HG02840 (cell line): Measurements from ENCODE around the gene RASEF.

Experiments
- ATAC-seq: cut with Tn5 transposase; IDR thresholded peaks from one replicate; pipeline ENCODE4 v1.9.1; 2021; ENCODE audit warnings: mild to moderate bottlenecking, moderate library complexity, moderate number of reproducible peaks; ENCODE audit not compliant: unreplicated experiment, low FRiP score

The RASEF gene

GRCh38 chr9:83015897-83016296 lies 47.0 kb downstream of the RASEF start:
- no peak for ATAC-seq

DNA sequence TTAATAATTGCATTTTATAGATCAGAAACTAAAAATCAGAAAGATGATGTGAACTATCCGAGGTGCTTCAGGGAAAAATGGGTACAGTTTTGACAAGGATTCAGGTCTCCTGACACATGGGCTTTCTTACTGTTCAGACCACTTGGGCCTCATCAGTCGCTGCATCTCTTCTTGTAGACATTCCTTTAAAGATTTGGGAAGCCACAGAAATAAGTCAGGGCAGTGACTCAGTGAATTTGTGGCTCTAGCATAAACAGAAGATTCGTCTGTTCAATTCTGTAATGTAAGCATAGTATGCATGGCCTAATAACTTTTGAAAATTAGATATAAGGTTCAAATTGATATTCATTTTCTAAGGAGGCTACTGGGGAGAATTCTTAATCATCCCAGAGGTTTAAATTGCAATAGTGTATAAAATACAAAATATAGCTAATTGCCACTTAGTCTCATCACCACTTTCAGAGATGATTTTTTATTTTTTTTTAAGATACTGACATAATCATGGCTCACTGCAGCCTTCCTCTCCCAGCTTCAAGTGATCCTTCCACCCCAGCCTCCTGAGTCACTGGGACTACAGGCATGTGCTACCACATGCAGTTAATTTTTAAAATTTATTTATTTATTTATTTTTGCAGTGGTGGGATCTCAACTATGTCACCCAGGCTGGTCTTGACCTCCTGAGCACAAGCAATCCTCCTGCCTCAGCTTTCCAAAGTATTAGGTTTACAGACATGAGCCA lies 48.9 kb downstream of the RASEF start:
- ATAC-seq: no peak

DNA sequence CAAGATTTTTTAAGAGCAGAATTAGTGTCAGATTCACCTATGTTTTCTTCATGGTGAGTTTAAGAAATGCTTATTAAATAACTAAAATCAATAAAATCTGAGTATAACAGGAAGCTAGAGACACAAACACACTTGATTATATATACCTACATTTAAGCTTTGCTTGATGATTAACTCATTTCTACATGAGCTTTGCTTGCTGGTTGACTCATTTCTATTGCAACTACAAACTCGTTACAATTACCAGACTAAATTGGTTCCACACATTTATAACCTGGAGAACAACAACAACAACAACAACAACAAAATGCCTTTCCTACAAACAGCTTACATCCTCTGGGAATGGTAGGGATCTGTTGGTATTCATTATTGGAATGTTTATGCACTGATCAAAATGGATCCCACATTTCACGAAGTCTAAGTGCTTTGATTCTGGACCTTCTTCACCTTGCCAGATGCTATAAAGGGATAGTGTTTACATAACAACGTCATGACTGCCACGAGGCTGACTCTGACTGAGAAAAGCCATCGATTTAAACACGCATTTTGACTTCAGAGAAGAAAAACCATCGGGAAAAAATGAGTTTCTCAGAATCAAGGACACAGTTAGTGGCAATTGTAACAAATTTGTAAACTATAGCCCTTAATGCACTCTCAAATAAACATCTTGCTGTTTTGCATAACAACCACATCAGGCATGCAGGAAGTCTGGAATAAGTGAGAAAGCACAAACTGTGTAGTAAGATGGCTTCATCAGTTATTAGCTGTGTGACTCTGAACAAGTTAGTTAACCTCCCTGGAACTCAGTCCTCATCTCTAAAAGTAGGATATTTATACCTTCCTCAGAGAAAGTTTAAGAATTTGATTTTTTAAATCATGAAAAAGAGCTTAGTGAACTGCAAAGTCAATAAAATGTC lies 49.8 kb downstream of the RASEF start:
- ATAC-seq: no peak

DNA sequence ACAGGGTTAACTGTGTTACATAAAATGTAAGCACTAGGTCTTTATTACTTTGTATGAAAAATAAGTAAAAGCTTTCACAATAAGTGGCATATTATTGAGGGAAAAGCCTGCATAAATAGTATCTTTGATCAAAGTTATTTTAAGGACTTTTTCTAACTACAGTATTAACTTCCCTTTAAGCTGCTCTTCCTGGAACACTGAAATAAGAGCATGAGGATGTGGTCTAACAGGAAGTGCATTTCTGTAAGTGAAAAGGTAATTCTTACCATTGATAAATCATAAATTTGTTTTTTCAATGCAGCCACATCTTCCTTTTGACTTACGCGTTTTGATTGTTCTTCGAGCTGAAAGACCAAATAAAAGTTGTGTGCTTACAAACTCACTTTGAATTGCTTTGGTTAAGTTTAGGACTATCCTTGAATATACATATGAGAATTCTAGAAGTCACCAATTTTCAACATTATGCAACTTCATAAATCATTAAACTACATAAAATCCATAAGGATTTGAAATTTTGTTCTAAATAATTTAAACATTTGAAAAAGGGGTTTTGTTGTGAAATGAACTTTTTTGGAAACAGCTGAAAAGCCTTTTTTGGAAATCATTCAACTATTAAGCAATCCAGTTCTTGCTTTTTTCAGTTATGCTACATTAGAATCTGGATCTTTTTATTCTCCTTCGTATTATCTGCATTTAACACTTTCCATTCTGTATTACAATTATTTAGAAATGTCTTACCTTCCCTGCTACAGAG lies 50.6 kb downstream of the RASEF start:
- ATAC-seq: no peak

DNA sequence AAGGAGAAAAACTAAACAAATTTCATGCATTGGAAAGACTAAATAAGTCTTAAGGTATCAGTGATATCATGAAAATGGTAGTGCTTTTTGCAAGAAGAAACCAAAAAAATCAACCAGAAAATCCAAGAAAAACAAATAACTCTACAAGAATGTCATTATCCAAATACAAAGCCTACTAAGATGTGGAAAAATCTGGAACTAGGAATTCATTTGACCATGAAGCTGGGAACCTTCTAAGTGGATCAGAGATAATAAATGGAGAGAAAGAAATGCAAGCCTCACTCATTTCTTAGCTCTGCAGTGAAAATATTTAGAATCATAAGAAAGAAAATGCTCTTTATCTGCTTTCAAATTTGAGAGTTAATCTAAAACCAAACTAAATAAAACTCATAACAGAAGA lies 51.3 kb downstream of the RASEF start:
- no peak for ATAC-seq

- ATAC-seq: no peak
These were observed 55.2 kb downstream of the RASEF start for GRCh38 chr9:83007521-83008300.

DNA sequence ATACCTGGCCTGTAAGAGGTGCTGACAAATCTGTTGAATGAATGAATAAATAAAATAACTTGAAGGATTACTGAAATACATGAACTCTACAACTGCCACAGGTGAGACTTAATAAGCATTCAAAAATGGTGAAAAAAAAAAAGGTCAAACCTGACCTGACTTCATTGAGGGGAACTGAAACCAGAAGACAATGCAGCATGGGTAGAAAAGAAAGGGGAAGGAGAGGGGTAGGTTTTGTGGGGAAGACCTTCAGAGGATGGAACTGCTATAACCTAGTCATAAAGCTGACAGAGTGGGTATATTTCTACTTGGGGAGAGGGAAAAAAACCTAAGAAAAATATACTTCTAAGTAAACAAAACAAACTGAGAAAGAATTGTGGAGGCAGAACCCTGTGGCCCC lies 56.6 kb downstream of the RASEF start:
- no peak for ATAC-seq

DNA sequence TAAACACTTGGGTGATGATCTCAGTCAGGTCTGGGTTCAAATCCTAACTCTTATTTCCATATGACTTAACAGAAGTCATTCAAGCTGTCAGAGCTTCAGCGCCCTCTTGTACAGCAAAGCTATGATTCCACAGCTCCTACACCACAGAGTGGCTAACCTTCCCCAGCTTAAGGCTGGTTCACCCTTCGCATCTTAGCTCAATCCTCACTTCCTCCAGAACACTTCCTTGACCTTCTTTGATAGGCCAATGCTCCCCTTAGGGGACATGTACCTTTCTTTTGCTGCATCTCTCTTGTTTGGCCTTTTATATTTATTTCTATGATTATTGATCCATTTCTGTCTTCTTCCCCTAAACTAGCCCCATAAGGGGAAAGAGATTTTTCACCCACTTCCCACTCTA lies 57.0 kb downstream of the RASEF start:
- ATAC-seq: no peak

DNA sequence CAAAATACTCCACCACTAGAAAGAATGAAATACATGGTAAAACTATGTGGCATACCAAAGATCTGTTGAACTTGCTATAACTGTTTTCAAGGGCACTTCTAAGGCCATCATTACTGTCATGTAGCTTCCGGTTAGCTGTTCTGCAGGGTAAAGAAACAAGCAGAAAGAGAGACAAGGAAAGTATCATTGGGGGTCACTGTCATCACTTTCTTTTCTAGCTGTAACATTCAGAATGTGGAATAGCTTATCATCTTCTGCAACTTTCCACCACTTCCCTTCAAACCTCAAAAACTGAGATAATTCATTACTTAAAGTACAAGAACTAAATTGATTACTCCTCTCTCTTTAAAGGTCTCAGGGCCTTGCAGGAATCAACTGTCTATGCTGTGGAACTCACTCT lies 57.6 kb downstream of the RASEF start:
- no peak for ATAC-seq

DNA sequence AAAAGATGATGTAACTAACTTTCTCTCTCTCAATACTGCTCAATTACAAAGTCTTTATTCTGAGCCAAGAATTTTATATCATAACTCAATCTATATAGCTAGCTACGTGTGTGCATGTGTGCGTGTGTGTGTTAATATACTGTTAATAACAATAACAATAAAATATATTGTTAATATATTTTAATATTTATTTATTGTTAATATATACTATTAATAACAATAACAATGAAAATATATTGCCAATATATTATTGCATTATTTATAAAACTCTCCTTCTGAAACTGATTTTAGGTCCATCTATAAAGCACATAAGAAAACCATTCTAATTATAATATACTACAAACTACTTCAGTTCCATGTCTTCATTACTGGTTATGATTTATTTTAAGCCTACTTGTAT lies 60.6 kb downstream of the RASEF start:
- no peak for ATAC-seq

GRCh38 chr9:83000765-83001164 lies 62.2 kb downstream of the RASEF start:
- no peak for ATAC-seq

GRCh38 chr9:82998409-82998808 lies 64.5 kb downstream of the RASEF start:
- ATAC-seq: no peak

DNA sequence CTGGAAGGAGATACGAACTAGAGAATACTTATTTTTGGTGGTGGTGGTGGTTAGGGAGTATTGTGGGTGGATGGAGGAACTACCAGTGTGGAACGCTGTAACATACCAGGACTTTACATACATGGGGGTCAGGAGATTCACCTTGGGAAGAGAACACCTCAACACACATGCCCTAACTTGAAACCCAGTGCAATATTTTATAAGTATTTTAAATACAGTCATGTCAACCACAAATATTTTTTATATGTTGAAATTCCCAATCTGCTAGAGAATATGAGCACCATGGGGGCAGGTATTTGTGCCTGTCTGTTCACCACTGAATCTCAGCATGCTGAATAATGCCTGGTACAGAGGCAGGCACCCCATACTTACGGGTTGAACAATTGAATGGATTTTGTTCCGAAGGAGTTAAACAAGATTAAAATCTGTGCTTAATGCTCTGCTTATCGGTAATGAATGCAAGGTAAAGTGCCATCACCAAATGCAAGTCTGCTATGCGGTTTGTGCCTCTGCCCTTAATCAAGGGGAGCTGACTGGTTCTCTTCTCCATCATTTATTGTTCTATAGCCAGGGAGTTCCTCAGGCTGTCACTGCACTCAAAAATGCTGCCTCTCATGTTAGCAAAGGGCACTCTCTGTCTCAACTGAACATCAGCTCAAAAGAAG lies 65.3 kb downstream of the RASEF start:
- no peak for ATAC-seq

DNA sequence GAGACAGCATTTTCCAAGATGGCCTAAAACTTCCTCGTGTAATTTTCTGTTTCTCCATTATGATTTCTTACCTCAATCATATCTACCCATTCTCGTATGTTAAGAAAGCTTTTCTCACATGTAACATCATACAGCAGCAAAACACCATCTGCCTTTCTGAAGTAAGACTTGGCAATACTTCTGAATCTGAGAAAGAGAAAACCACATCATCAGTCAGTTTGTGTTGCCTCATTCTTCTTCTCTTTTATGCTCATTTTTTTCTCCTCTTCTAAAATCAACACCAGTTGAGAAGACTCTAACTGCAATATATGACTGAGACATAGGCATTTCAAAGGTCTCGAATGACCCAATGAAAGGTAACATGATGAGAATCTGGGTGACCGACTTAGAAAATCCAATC lies 66.0 kb downstream of the RASEF start:
- ATAC-seq: no peak

DNA sequence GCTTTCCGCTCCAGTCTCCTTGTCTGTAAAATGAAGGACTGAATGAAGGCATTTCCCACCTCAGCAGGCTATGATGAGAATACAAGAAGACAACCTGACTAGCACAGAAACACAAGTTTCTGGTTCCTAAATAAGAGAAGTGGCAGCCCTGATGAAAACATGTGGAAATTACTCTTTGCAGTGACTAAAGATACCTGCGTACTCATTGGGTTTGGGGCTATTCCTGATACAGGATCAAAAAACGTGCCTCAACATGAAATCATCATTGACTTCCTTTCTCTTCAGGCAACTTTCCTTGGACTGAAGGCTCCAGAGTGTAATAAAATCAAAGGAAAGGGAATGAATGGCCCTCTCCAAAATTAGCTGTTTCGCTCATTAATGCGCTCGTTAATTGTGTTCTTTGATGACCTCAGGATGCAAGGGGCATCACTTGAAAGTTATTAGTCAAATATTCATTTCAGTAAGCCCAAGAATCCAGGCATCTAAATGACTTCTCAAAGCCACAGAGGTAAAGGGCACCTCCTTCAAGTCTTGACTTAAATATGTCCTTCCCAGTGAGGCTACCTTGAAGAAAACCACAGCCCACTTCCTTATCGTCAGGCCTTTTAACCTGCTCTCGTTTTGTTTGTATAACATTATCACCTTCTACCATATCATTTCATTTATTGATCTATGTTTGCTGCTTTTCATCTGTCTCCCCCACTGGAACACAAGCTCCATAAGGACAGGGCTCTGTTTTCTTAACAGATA lies 68.9 kb downstream of the RASEF start:
- ATAC-seq: no peak

DNA sequence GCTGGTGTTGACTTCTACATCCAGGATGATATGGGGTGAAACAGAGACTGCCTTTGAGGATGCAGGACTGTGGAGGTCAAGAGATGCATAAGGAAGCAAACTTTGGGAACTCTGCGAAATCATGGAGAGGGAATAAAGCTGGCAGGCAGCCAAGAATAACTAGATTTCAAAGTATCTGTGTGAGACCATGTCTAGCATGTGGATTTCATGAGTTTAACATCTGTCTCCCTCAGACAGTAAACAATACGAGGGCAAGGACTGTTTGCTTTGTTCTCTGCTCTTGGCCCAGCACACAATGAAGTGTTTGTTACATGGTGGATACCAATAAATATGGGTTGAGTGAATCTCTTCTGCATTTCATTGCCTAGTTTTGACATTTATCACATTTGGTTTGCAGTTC lies 71.3 kb downstream of the RASEF start:
- no peak for ATAC-seq

GRCh38 chr9:82989929-82990328 lies 73.0 kb downstream of the RASEF start:
- no peak for ATAC-seq

DNA sequence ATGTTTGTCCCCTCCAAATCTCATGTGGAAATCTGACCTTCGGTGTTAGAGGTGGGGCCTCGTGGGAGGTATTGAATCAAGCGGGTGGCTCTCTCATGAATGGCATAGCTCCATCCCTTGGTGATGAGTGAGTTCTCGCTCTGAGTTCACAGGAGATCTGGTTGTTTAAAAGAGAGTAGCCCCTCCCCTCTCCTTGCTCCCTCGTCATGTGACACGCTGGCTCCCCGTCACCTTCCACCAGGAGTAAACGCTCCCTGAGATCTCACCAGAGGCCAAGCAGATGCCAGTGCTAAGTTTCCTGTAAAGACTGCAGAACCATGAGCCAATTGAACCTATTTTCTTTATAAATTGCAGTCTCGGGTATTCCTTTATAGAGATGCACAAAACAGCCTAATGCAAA lies 74.5 kb downstream of the RASEF start:
- no peak for ATAC-seq
